Stromal cell of bone marrow (primary cell): ENCODE measurements around the gene EFHD2.
"Not testable (repeated sequence)": the region's sequence is repeated elsewhere in the genome, so short reads cannot be mapped to it uniquely, and the experiment has no call there.

ENCODE experiments used
- DNase-seq: peaks from one replicate; pipeline ENCODE4 v3.0.0-alpha.2; 2012; ENCODE audit warnings: low read depth

EFHD2 gene

GRCh38 chr1:15452866-15453571 is 43.3 kb downstream of the EFHD2 start:
- no peak for DNase-seq

DNA sequence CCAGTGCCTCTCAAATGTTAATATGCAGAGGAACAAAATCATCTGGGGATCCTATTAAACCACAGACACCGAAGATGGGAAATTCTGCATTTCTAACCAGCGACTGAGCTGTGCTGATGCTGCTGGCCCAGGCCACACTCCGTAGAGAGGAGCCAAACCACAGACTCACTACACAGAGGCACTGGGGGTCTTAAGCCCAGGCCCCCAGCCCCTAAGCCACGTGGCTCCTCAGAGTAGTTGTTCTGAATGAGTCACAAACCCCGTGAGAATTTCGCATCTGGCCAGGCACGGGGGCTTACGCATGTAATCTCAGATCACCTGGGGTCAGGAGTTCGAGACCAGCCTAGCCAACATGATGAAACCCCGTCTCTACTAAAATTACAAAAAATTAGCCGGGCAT is 44.0 kb downstream of the EFHD2 start:
- DNase-seq, result no peak

DNA sequence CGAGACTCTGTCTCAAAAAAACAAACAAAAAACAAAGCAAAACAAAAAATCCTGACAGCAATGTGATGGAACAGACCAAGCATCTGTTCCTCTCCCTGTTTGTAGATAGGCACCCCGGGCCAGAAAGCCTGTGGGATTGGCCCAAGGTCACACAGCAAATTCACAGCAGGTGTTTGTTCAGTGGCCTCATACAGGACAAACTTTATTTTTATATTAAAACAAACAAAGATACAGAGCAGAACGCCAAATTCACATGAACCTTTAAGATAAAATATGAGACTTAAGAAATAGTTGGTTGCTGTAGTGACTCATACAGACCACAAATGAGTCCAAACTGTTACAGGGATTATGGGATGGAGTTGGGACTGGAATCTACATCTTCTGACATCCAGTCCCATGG is 44.6 kb downstream of the EFHD2 start:
- peak; percentile 59 for DNase-seq

DNA sequence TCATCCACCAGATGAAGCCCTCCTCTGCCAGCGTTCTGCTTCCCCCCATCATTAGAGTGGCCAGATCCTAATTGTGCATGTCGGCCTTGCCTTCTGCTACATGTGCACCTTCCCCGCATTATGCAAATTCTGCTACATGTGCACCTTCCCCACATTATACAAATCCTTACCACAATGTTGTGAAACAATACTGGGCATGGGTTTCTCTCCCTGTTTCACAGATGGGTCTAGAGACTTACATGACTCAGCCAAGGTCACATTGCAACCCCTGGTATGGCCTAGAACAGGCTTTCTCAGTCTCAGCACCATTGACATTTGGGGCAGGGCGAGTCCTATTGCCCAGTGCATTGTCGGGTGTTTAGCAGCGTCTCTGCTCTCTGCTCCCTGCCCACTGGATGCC is 45.8 kb downstream of the EFHD2 start:
- DNase-seq, result peak; percentile 19

DNA sequence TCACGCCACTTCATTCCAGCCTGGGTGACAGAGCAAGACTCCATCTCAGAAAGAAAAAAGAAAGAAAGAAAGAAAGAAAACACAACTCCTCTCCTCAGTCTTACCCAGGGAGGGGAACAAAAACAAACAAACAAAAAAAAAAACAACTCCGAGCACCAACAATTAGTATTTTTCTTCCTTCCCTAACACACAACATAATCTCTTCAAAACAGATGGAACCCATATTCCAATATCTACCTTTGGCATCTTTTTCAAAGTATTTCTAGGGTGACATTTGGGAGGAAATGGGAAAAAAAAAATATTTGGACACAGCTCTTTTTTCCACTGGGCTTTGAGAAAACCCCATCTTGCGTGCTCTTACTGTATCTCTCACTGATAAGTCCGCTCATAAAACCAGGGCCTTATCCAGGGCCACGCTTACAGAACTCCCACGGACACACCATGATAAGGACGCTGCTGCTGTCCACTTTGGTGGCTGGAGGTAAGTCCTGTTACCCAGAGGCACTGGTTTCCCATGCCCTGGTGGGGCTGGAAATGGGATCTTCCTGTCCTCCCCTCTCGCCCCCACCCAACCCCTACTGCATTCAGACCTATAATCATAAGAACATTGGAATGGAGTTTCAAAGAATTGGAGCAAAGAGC is 46.7 kb downstream of the EFHD2 start, which contains the start of gene CELA2A:
CELA2A (plus strand) TSS at position 420 of the 642 bp plus-strand sequence; CDS start at position 442, 22 bp downstream.
- no peak for DNase-seq

- DNase-seq, result no peak
Measured at GRCh38 chr1:15457585-15457984, 47.9 kb downstream of the EFHD2 start.

DNA sequence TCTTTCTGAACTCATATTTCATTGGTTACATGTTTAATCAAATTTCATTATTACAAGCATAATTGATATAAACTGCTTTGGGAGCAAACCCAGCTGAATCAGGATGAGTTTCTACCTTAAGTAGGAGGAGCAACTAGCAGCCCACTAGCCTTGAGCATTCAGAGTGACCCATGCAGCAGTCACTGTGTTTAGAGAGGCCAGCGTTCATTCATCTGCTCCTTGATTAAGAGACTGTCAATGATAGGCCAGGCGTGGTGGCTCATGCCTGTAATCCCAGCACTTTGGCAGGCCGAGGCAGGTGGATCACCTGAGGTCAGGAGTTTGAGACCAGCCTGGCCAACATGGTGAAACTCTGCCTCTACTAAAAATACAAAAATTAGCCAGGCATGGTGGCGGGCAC is 48.7 kb downstream of the EFHD2 start:
- DNase-seq, result not testable (repeated sequence)

DNA sequence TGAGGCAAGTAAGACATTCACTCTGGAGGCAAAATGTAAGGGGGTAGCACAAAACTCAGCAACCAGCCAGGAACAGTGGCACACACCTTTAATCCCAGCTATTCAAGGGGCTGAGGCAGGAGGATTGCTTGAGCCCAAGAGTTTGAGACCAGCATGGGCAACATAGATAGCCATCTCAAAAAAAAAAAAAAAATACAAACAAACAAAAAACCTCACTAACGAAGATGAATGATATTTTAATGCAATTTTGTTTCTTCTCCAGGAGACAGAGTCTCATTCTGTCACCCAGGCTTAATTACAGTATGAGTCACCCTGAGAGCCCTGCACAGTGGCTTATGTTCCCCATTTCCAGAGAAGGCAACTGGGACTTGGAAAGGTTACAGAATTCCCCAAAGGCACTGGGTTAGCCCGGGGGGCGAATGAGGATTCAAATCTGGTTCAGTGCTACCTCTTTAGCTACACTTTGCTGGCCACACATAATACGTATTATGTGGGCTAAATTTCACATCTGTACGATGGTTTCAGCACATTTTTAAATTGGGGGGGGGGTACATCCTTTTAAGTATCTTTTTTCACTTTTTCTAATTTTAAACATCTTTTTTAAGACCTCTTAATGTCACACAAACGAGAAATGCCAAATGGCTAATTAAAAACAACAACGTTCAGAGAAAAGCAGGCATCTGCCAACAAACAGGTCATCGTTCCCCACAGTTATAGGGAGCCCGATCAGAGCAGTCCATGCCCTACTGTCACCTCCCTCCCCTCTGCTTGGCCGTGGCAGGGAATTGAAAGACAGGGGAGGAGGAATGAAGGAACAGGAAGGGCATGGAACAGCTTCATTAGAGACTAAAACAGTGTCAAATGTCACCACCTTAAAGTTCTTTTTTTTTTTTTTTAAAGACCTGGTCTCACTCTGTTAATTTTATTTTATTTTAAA is 50.4 kb downstream of the EFHD2 start:
- DNase-seq, result no peak

- DNase-seq, result no peak
Measured at GRCh38 chr1:15460708-15461095, 51.0 kb downstream of the EFHD2 start.

DNA sequence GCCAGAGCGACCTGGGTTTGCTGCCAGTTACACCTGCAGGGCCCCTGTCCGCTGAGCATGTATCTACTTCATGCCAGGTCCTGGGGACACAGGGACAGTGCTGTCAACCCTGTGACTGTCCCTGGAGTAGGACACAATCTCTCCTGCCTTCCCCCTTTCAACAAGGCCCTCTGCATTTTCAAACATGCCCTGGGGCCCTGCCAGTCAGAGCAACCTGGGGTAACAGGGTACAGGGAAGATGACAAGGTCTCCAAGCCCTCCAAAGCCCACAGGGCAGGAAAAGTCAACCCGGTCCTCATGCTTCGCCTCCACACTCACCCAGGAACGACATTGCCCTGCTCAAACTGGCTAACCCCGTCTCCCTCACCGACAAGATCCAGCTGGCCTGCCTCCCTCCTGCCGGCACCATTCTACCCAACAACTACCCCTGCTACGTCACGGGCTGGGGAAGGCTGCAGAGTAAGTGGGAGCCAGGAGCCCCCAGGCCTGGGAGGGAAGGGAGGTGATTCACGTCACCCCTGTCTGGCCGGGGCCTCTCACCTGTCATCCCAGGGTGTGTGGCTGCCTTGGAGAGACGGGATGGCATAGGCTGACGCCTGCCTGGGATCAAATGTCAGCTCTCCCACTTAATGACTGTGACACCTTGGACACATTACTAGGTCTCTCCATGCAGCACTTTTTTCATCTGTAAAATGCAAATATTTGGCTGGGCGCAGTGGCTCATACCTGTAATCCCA is 53.5 kb downstream of the EFHD2 start:
- not testable (repeated sequence) for DNase-seq

- not testable (repeated sequence) for DNase-seq
Measured at GRCh38 chr1:15463926-15464322, 54.2 kb downstream of the EFHD2 start.

DNA sequence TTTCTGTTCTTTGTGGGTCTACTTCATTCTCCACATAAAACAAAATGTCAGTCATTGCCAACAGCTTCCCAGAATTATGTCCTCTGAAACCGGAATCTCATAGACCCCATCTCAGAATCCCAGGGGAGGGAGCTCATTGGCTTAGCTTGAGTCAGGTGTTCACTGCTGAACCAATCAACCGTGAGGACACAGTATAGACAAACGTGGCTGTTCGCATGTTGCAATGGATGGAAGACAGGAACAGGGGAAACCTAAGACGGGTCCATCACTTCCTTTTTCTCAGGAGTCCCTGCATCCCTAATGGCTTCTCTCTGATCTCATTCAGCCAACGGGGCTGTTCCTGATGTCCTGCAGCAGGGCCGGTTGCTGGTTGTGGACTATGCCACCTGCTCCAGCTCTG is 56.0 kb downstream of the EFHD2 start:
- no peak for DNase-seq

GRCh38 chr1:15466955-15467625 is 57.4 kb downstream of the EFHD2 start:
- not testable (repeated sequence) for DNase-seq

DNA sequence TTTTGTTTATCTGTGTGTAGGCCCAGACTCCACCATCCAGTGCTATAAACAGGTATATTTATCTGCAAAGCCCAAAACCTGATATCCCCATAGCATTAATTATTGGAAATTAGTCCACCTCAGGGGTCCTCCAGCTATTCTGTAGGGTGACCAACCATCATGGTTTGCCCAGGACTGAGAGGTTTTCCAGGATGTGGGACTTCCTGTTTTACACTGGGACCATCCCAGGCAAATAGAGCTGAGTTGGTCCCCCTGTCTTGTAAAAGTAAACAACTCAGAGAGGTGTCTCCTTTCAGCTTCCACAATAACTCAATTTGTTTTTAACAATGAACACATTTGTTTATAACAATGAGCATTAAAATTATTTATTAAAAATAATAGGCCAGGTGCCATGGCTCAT is 58.5 kb downstream of the EFHD2 start:
- no peak for DNase-seq

DNA sequence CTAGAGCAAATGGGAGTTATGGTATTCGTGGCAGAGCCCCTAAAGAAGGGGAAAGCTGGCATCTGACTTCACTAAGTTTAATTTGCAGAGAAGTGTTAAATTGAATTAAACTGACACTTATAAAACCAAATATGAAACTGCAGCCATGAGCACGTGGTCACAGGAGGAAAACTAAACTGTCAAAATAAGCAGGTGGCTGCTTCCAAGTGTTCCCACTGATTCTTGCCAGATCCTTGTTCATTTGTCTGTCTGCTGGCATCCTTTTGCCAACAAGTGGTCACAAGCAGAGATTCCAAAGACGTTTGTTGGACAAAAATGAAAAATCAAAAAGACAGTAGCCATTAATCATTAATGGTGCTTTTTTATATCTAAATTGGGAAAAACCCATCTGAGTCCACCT is 59.7 kb downstream of the EFHD2 start:
- DNase-seq, result no peak

- not testable (repeated sequence) for DNase-seq
Measured at GRCh38 chr1:15469821-15470448, 60.2 kb downstream of the EFHD2 start.

- DNase-seq, result not testable (repeated sequence)
Measured at GRCh38 chr1:15471067-15471466, 61.4 kb downstream of the EFHD2 start.

GRCh38 chr1:15471723-15472122 is 62.0 kb downstream of the EFHD2 start:
- DNase-seq, result not testable (repeated sequence)

- DNase-seq, result no peak
Measured at GRCh38 chr1:15472587-15472986, 62.9 kb downstream of the EFHD2 start.

- no peak for DNase-seq
Measured at GRCh38 chr1:15475752-15476314, 66.1 kb downstream of the EFHD2 start, which contains the start of gene CELA2B. CELA2B (plus strand) TSS chr1:15476104; CDS start chr1:15476126, 22 bp downstream.
